Stimulated activated CD8-positive, alpha-beta memory T cell treated with anti-CD3 and anti-CD28 coated beads, Interleukin-12 subunit alpha, Interleukin-12 subunit beta, amount 100 ng/mL, for 24 hours (primary cell): ENCODE measurements around the gene DNAJB14.

ENCODE experiments used
- DNase-seq: peaks from one replicate; pipeline ENCODE4 v3.0.0-alpha.2; 2020; ENCODE audit errors: extremely low read depth

The DNAJB14 gene

DNA sequence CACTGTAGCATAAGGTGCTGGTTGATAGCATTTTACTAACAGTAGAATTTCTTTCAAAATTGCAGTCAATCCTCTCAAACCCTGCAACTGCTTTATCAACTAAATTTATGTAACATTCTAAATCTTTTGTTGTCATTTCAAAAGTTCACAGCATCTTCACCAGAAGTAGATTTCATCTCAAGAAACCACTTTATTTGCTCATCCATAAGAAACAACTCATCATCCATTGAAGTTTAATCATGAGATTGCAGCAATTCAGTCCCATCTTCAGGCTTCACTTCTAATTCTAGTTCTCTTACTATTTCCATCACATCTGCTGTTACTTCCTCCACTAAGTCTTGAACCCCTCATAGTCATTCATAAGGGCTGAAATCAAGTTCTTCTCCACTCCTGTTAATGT lies 73.8 kb downstream of the DNAJB14 start:
- DNase-seq, result no peak

DNA sequence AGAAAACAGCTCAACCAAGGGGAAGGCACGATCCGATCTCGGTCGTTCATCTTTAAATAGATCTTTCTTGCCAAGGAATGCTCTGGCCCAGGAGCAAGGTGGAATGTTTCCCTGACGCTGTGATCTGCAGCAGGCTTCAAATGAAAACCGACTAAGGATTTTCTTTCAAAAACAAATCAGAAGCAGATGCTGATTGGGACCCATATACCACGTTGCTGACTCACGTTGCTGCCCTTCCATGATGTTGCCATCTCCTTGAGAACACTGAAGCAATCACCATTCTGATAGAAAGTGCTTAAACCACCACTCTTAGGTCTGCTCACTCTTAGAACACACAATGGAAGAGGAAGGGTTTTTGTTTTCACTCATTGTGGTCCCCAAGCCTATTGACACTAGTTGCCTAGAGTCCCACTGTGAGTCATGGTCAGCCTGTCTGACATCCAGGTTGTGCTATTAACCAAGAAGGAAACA lies 78.3 kb downstream of the DNAJB14 start:
- DNase-seq, result no peak

GRCh38 chr4:99863804-99864203 lies 82.6 kb downstream of the DNAJB14 start:
- DNase-seq, result no peak

DNA sequence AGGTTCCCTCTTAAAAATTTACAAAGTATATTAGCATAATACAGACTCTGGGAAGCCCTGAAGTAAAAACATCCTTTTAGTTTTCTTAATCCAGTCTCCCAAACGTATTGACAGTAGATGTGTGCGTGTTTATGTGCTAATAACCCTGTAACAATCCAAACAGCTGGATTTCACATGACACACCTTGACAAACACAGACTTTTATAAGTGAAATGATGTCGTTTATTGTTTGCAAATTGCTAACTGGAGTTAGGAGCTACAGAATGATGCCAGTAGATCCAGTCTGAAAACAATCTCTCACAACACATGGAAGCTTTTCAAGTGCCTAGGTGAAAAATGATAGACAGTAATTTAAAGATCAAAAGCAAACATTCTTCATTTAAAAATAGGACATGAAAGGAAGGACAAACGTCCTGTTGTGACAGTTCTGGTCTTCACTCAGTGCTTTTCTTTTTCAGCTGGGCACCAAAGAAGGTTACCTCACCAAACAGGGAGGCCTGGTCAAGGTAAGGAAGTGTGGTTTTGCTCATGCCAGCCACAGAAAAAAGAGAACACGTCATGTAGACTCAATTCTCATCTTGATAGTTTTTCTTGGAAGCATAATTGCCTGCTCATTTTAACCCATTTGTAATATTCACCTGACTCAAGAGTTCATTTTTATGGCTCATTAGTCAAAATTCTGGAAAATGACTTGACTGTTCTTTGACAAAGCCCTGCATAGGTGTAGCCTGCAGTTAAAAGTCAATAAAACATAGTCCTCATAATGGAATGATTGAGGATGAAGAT lies 85.1 kb downstream of the DNAJB14 start:
- DNase-seq, result no peak

GRCh38 chr4:99860521-99860920 lies 85.9 kb downstream of the DNAJB14 start:
- DNase-seq, result no peak

- no peak for DNase-seq
Measured at GRCh38 chr4:99859618-99860017, 86.8 kb downstream of the DNAJB14 start.

DNA sequence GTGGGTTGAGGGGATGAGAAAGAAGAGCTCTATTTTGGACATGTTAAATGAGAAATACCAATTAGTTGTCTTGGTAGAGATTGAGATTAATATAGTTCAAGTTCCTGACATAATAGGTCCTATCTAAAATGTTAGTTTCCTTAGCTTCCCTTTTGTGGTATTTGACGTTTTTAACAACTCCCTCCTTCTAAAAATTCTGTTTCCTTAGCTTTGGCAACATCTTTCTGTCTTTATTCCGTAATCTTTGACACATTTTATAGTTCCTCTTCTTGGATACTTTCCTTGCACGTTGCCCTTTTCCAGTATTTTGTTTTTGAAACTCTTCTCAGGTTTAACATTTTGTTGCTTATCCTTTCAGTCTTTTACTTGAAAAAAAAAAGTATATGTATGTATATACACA lies 89.1 kb downstream of the DNAJB14 start:
- DNase-seq, result no peak

- no peak for DNase-seq
Measured at GRCh38 chr4:99856166-99856565, 90.3 kb downstream of the DNAJB14 start.

DNA sequence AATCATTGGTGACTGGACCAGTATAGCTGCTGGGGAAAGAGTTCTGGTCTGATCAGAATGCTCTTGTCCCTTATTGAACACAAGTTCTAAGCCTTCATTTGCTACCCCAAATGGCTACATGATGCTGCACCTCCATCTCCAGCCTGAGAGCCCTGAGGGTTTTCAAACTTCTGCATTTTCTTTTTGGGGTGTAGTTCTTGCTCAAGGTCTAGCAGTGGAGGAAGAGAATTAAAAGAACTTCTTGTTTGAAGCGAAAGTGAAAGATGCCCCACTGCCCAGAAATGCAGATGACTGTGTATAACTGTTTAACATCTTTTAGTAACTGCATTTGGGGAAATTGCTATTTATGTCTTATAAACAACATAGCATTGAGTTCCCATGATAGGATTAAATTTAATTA lies 90.7 kb downstream of the DNAJB14 start:
- no peak for DNase-seq

GRCh38 chr4:99853999-99854398 lies 92.4 kb downstream of the DNAJB14 start:
- DNase-seq, result no peak

GRCh38 chr4:99853190-99853589 lies 93.2 kb downstream of the DNAJB14 start:
- no peak for DNase-seq

- no peak for DNase-seq
Measured at GRCh38 chr4:99852199-99852749, 94.1 kb downstream of the DNAJB14 start.

DNA sequence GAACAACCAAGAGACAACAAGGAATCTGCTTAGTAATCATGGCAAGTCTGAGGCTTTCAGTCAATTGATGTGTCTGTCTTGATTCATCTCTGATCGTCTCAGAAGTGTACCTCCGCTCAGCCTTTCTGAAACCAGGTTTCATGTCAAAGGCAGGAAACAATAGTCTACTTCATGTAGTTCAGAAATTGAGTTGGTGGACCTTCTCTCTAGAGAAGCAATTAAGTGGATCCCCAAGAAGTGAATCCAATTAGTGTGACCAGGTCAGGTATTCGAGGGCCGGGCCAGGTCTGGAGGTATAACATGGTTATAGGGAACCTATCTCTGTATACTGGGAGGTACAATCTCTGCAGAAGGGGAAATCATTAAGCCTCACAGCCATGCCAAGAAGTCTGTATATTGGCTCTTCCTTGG lies 97.8 kb downstream of the DNAJB14 start:
- DNase-seq, result no peak

GRCh38 chr4:99847362-99847976 lies 98.9 kb downstream of the DNAJB14 start:
- DNase-seq, result no peak

DNA sequence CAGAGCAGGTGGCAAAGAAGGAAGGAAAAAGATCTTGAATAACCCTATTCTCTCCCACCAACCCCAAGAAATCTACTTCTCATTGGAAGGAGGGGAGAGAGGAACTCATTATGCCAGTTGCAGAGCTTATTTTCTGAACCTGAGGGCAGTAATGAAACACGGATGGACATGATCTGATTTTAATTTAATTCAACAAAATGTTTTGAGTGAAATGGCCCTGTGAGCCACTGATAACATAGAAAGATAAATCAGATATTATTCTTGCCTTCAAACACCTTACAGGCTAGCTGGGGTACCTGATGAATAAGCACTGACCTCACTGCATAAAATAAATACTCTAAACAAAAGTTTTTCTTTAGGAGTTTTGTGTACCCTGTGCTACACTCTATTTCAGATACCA lies 99.5 kb downstream of the DNAJB14 start:
- DNase-seq, result no peak
